Fibroblast of skin of back (primary cell): ENCODE measurements around the gene CENPP.

Source experiments
- DNase-seq: peaks from one replicate; pipeline ENCODE4 v3.0.0-alpha.2; 2013

The CENPP gene

GRCh38 chr9:92313624-92314012 lies 12.1 kb upstream of the CENPP start:
- no peak for DNase-seq

DNA sequence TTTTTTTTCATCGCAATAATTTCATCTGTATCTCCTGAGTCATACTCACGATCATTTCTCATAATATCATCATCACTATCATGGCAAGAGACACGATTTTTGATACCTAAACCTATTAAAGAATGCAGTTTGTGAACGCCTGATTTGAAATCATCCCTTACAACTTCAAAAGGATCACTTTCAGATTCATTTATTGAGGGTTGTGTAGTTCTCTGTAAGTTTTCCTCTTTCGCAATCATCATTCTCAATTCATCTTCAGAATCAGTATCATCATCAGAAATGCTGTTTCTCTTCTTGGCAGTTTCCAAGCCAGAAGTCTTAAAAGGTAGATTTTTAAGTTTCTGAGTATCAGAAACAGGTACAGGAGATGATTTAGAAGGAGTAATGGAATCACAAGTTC lies 10.3 kb upstream of the CENPP start:
- no peak for DNase-seq

DNA sequence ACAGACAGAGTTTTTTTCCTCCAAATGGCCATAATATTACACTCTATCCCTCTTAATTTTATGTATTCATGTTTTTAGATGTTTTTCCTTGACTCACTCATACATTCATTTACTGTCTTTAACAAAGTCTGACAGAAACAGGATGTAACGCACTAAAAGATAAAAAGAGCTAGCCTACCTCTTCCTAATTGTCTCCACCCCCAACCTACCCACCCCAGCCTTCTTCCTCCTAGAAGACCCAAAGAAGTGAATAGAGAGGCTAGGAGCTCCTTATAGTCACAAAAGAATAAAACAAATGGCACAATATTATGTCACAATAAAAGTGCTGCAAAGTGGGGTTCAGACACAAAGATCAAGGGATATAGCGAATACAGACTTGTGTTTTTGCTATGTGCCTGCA lies 1.3 kb upstream of the CENPP start:
- DNase-seq, result no peak

DNA sequence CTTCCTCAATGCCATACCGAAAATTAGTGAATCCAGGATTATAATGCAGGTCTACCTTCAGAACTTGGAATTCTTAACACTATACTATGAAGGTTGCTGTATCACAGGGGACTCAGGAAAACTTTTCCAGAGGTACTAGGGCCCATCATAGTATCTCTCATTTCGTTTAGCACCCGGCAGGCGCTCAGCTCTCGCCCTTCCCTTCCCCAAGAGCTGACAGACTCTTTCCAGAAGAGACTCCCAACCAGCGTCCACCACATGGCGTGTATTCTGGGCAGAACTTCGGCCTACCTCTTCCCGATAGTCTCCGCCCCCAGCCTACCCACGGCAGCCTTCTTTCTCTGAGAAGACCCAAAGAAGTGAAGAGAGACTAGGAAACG lies 874 bp upstream of the CENPP start:
- DNase-seq, result no peak

DNA sequence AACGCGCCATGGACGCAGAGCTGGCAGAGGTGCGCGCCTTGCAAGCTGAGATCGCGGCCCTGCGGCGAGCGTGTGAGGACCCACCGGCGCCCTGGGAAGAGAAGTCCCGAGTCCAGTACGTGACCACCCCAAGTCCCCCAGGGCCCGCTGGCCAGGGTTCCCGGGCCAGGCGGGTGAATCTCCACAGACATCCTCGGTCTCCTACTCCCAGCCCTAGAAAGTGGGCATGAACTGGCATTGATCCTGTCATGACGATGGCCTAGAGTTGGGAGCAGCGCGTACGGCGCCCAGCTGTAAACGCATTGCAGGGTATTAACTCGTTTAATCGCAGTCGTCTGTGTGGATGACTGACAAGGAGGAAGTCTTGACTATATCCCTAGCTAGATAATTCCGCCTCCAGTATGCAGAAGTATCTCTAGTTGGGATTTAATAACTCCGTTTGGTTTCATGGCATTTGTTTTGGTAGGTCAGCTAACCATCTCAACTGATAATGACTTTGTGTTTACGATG lies 293 bp downstream of the CENPP start:
- DNase-seq, result no peak

GRCh38 chr9:92327283-92327850 lies 1.6 kb downstream of the CENPP start:
- DNase-seq, result no peak

GRCh38 chr9:92328225-92328624 lies 2.5 kb downstream of the CENPP start:
- DNase-seq, result peak; percentile 56

- no peak for DNase-seq
Observed at GRCh38 chr9:92332577-92333281, 7.0 kb downstream of the CENPP start.

DNA sequence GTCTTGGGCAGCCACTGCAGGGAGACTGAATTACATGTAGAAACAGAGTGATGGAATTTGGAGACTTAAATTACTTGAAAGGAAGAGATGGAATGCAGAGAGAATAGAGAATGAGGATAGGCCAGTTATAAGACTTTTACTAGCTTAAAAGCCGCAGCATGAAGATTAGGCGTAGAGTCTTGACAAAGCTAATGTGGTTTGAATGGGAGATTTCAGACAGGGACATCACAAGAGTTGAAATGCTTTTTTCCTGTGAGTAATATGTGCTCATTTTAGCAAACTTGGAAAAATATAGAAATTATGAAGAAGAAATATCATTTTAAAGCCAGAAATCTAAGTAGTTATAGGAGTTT lies 7.5 kb downstream of the CENPP start:
- DNase-seq, result no peak

GRCh38 chr9:92341578-92341977 lies 15.8 kb downstream of the CENPP start:
- no peak for DNase-seq

DNA sequence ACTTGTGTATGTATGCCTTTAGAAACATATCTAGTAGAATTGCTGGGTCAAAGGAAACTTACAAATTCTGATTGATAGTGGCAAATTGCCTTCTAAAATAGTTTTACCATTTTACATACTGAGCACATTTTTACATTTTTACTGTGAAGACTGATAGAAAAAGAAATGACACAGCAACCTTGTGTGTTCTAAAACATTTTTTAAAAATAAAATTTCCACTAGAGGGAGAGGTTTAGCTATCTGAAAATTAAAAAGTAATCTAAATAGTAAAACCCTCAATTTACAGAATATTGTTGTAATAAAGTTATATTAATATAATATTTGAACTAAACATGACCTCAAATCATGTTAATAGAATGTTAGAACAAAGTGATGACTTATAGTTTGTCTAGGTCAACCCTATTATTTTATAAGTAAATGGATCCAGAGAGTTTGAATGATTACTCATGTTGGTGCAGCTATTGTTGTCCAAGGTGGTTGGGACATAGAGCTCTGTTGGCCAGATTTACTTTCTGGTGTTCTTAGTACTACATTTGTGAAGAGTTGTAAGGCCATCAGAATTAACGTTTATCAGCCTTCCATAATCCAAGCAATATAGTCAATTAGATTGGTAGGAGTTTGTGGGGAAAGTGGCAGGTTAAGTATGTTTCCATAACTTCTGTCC lies 17.2 kb downstream of the CENPP start:
- DNase-seq, result peak; percentile 17

GRCh38 chr9:92345582-92345981 lies 19.8 kb downstream of the CENPP start:
- DNase-seq, result no peak

- peak; percentile 59 for DNase-seq
Observed at GRCh38 chr9:92349771-92350739, 24.3 kb downstream of the CENPP start.

DNA sequence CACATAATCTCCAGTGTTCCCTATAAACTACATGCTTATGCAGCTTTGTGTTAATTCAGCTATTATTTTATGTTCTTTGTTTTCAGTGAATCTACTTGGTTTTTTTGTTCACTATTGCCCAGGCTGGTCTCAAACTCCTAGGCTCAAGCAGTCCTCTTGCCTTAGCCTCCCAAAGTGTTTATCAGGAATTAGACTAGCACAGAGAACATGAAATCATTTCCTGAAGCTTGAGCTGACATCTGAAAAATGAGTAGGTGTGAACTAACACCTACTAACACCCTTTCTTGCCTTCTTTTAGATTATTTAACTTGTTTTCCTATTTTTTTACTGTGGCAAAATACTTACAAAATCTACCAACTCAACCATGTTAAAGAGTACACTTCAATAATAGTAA lies 25.0 kb downstream of the CENPP start:
- no peak for DNase-seq

- no peak for DNase-seq
Observed at GRCh38 chr9:92353051-92353450, 27.3 kb downstream of the CENPP start.

DNA sequence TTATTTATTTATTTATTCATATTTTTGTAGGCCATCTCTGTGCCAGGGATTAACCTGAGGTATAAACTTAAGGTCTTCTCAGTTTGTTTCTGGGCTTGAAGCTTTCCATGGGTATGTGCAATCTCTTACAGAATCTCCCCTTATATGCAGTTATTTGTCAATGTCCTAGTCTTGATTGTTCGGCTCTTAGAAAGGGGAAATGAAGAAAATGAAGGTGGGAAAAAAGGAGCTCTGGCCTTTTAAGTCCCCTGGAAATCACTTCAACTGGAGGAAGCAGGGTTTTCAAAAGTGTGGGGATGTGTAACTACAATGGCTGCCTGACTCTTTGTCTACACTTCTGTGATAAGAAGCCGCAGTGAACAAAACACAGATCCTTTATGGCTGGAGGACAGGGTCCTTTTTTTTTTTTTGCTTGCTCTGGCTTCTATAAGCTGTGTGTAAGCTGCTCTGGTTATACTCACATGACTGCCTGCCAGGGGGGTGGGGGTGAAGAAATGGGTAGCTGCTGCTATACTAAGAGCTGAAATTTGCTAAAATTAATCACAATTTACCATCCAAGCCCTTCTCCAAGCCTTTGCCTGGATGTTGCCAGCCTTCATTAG lies 33.7 kb downstream of the CENPP start:
- no peak for DNase-seq

DNA sequence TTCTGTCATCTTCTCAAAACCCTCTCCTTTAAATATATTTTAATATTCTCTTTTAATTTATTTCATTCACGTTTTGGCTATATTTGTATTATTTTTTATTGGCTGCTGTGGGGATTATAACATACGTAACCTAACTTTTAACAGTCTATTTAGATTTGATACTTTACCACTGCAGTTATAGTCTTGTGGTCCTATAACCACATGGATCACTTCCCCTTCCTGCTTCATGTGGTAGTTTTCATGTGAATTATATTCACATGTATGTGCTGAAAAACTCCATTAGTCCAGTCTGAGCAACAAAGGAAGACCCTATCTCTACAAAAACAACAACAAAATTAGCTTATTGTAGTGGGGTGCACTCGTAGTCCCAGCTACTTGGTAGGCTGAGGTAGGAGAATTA lies 34.3 kb downstream of the CENPP start:
- no peak for DNase-seq

GRCh38 chr9:92369075-92369474 lies 43.3 kb downstream of the CENPP start:
- DNase-seq, result no peak

DNA sequence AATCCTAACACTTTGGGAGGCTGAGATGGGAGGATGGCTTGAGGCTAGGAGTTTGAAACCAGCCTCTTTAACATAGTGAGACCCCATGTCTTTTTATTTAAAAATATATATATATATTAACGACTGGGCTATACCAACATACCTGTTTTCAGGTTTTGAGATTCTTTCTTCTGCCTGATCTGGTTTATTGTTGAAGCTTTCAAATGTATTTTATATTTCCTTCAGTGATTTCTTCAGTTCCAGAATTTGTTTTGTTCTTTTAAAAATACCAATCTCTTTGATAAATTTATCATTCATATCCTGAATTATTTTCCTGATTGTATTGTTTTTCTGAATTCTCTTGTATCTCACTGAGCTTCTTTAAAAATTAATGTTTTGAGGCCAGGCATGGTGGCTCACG lies 47.4 kb downstream of the CENPP start:
- no peak for DNase-seq

GRCh38 chr9:92377876-92378275 lies 52.1 kb downstream of the CENPP start:
- no peak for DNase-seq

- DNase-seq, result peak; percentile 71
Observed at GRCh38 chr9:92378865-92379560, 53.3 kb downstream of the CENPP start.

DNA sequence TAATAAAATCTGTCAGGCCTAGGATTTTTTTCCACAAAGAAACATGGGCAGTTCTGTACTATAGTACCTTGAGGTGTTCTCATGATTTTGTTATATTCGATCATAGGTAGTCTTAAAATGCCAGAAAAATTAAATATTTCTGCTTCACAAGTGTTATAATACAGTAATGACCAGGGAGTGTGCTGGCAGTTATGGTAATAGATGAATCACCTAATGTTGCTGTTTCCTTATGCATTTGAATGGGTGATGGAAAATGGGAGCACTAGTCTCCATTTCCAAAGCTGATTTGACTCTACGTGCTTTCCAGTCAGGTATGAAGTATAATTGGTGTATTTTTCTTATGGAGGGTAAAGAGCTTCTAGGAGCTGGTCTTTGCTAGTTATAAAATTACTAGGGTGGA lies 54.9 kb downstream of the CENPP start:
- no peak for DNase-seq
